ENCODE data around the gene CLHC1.
"Not testable (repeated sequence)": the region's sequence is repeated elsewhere in the genome, so short reads cannot be mapped to it uniquely, and the experiment has no call there.

CLHC1 gene

DNA sequence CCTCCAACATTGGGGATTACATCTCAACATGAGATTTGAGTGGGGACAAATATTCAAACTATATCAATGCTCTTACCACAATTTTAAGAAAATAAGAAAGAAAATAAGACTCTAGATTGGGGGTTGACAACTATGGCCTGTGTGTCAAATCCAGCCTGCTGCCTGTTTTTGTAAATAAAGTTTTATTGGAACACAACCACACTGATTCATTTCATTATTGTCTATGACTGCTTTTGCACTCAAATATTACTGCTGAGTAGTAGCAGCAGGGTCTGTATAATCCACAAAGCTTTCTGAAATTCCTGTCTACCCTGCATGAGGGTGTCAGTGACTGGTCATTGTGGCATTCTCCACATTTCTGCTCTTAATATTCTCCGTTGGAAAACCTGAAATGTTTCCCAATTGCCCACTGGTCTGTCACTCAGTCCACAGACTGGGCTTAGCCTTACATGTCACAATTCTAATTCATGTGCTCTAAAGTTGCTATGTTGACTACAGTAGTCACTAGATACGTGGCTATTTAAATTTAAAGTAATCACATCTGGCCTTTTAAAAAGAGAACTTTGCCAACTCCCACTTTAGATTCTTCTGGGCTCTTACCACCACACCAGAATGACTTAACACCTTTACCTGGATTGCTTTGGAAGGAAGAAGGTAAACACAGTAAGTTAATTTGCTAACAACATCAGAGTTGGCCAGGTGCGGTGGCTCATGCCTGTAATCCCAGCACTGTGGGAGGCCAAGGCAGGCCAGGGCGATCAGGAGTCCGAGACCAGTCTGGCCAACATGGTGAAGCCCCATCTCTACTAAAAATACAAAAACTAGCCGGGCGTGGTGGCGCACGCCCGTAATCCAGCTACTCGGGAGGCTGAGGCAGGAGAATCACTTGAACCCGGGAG, 86.9 kb downstream of the CLHC1 start:
- TF ChIP-seq PAX5 (IDR thresholded peaks at IDR 0.05; ENCODE audit: insufficient read depth, low read length, severe bottlenecking), result no peak
- TF ChIP-seq POLR2AphosphoS5 (IDR thresholded peaks at IDR 0.05; ENCODE audit: low read depth, low read length), result no peak
- no peak for TF ChIP-seq POLR2A (IDR thresholded peaks at IDR 0.05; ENCODE audit: low read depth, low read length)
- no peak for TF ChIP-seq POU2F2 (IDR thresholded peaks at IDR 0.05; ENCODE audit: low read depth, low read length)
- TF ChIP-seq TAF1 (IDR thresholded peaks at IDR 0.05; ENCODE audit: low read depth, low read length), result no peak
- no peak for TF ChIP-seq SPI1 (IDR thresholded peaks at IDR 0.05; ENCODE audit: low read depth, low read length)
- DNase-seq (ENCODE audit: insufficient read length, low spot score), result no peak
- FAIRE-seq, result no peak

DNA sequence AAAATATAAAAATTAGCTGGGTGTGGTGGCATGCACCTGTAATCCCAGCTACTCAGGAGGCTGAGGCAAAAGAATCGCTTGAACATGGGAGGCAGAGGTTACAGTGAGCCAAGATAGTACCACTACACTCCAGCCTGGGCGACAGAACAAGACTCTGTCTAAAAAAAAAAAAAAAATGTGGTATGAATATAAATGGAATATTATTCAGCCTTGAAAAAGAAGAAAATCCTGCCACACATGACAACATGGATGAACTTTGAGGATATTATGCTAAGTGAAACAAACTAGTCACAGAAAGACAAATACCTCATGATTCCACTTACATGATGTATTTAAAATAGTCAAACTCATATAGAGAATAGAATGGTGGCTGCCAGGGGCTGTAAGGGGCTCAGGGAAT, 88.4 kb downstream of the CLHC1 start:
- not testable (repeated sequence) for DNase-seq (ENCODE audit: insufficient read length, low spot score); FAIRE-seq

DNA sequence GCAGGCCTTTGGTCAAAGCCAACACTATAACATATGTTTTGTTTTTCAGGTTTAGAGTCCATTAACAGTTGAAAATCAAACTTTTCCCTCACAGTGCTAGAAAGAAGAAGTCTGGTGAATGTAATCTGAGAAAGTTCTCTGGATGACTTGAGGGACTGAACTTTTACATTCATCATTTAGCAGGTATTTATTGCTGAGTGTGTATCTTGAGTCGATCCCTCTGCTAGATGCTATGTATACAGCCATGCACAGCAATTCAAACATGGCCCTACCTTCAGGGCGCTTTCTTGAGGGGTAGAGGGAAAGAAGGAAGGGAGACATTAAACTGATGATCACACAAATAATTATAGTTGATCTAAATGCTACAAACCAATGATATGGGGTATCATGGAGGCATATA, 89.6 kb downstream of the CLHC1 start:
- DNase-seq (ENCODE audit: insufficient read length, low spot score) (no peak), FAIRE-seq (no peak)
- TF ChIP-seq POLR2A (IDR thresholded peaks at IDR 0.05; ENCODE audit: low read depth, low read length) (no peak), POU2F2 (IDR thresholded peaks at IDR 0.05; ENCODE audit: low read depth, low read length) (no peak), SPI1 (IDR thresholded peaks at IDR 0.05; ENCODE audit: low read depth, low read length) (no peak), POLR2AphosphoS5 (IDR thresholded peaks at IDR 0.05; ENCODE audit: low read depth, low read length) (no peak), PAX5 (IDR thresholded peaks at IDR 0.05; ENCODE audit: insufficient read depth, low read length, severe bottlenecking) (no peak), TAF1 (IDR thresholded peaks at IDR 0.05; ENCODE audit: low read depth, low read length) (no peak)

DNA sequence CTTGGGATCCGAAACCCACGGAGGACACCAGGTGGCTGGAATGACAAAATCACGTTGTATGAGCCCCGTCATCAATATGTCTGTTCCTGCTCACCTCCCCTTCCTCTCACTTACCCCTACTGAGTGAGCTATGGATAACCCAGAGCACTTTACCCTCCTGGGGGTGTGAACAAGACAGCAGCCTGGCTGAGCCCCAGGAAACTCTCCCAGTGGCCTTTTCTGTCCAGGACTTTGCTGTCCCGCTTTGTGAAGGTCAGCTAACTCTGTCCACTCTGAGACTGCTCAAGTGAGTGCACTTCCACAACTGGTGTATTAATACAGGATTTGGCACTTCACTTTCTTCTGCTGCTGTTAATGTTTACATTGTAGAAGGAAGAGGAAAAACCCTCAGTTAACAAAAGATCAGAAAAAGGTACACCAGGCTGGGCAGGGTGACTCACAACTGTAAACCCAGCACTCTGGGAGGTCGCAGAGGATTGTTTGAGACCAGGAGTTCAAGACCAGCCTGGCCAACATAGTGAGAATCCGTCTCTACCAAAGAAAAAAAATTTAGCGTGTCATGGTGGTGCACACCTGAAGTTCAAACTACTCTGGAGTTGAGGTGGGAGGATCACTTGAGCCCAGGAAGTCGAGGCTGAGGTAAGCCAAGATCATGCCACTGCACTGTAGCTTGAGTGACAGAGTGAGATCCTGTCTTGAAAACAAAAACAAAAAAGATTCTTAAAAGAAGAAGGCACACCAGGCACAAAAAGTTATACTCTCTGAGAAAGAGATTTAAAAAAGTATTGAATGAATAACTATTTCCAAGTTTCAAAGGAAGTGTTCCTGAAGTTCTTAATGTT, 90.3 kb downstream of the CLHC1 start:
- TF ChIP-seq TAF1 (IDR thresholded peaks at IDR 0.05; ENCODE audit: low read depth, low read length) (no peak), SPI1 (IDR thresholded peaks at IDR 0.05; ENCODE audit: low read depth, low read length) (no peak), POU2F2 (IDR thresholded peaks at IDR 0.05; ENCODE audit: low read depth, low read length) (no peak), POLR2AphosphoS5 (IDR thresholded peaks at IDR 0.05; ENCODE audit: low read depth, low read length) (no peak), POLR2A (IDR thresholded peaks at IDR 0.05; ENCODE audit: low read depth, low read length) (no peak)
- FAIRE-seq, result no peak
- DNase-seq (ENCODE audit: insufficient read length, low spot score), result no peak

DNA sequence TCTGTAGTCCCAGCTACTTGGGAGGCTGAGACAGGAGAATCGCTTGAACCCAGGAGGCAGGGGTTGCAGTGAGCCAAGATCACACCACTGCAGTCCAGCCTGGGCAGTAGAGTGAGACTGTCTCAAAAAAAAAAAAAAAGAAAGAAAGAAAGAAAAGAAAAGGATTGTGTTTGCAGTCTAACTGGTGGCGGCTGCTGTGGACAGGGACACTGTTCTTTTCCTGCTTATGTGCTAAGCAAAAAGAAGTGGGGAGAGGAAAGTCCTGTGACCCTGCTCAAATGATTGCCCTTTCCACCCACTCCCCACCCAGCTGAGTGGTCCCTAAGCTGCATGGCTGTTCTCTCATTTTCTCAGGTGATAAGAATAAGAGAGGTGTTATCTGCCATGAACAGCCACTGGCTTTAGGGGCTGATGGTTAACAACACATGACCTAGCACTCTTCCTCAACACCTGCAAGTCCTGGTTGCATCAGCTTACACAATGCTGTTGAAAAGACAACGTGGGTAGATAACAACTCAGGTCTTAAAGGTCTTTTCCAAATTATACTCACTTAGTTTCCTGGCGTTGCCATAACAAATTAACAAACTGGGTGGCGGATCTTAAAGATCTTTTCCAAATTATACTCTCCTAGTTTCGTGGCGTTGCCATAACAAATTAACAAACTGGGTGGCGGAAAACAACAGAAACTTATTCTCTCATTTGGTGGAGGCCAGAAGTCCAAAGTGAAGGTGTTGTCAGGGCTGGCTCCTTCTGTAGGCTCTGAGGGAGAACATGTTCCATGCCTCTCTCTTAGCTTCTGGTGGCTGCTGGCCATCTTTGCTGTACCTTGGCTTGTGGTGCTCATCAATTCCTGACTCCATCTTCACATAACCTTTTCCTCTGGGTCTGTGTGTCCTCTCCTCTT, 91.5 kb downstream of the CLHC1 start:
- FAIRE-seq (no peak), DNase-seq (ENCODE audit: insufficient read length, low spot score) (no peak)
- TF ChIP-seq SPI1 (IDR thresholded peaks at IDR 0.05; ENCODE audit: low read depth, low read length) (no peak), POU2F2 (IDR thresholded peaks at IDR 0.05; ENCODE audit: low read depth, low read length) (no peak), TAF1 (IDR thresholded peaks at IDR 0.05; ENCODE audit: low read depth, low read length) (no peak), POLR2AphosphoS5 (IDR thresholded peaks at IDR 0.05; ENCODE audit: low read depth, low read length) (no peak), POLR2A (IDR thresholded peaks at IDR 0.05; ENCODE audit: low read depth, low read length) (no peak), PAX5 (IDR thresholded peaks at IDR 0.05; ENCODE audit: insufficient read depth, low read length, severe bottlenecking) (no peak)

DNA sequence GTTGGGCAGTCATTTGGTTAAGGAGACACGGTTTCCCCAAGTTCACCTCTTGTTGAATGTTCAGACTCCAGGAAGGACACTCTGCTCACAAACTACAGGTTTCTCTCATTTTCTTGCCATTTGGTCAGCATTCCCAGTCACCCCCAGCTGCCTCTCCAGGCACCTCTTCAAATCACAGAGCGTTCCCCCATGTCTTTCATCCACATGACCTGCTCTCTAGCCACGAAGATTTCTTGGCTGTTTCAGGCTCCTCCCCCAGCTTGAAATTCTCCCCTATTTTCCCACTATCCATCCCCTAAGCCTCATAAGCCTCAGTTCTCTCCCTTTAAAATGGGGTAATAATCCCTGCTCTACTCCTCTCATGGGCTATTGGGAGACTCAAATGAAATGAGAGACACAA, 92.8 kb downstream of the CLHC1 start:
- no peak for FAIRE-seq
- no peak for DNase-seq (ENCODE audit: insufficient read length, low spot score)
- no peak for TF ChIP-seq POLR2A (IDR thresholded peaks at IDR 0.05; ENCODE audit: low read depth, low read length)
- TF ChIP-seq TAF1 (IDR thresholded peaks at IDR 0.05; ENCODE audit: low read depth, low read length), result no peak
- TF ChIP-seq POU2F2 (IDR thresholded peaks at IDR 0.05; ENCODE audit: low read depth, low read length), result no peak
- TF ChIP-seq SPI1 (IDR thresholded peaks at IDR 0.05; ENCODE audit: low read depth, low read length), result no peak
- no peak for TF ChIP-seq PAX5 (IDR thresholded peaks at IDR 0.05; ENCODE audit: insufficient read depth, low read length, severe bottlenecking)
- TF ChIP-seq POLR2AphosphoS5 (IDR thresholded peaks at IDR 0.05; ENCODE audit: low read depth, low read length), result no peak

DNA sequence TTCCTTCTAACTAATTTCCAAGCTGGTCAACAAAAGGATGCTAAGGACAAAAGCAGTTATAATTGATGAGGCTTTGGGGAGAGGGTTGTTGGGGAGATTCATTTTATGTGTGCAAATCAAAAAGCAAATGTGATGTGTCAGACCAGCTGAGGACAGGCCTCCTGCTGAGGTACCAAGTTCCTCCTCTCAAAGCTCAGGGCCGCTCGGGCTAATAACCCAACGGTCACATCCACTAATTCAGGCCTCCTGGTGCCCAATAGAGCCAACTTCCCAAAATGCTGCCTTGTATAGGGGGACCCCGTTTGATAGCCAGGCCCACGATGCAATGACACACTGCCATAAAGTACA, 93.2 kb downstream of the CLHC1 start:
- TF ChIP-seq POU2F2 (IDR thresholded peaks at IDR 0.05; ENCODE audit: low read depth, low read length), result no peak
- TF ChIP-seq TAF1 (IDR thresholded peaks at IDR 0.05; ENCODE audit: low read depth, low read length), result no peak
- TF ChIP-seq POLR2A (IDR thresholded peaks at IDR 0.05; ENCODE audit: low read depth, low read length), result no peak
- TF ChIP-seq POLR2AphosphoS5 (IDR thresholded peaks at IDR 0.05; ENCODE audit: low read depth, low read length), result no peak
- TF ChIP-seq SPI1 (IDR thresholded peaks at IDR 0.05; ENCODE audit: low read depth, low read length), result no peak
- DNase-seq (ENCODE audit: insufficient read length, low spot score) (no peak), FAIRE-seq (no peak)

DNA sequence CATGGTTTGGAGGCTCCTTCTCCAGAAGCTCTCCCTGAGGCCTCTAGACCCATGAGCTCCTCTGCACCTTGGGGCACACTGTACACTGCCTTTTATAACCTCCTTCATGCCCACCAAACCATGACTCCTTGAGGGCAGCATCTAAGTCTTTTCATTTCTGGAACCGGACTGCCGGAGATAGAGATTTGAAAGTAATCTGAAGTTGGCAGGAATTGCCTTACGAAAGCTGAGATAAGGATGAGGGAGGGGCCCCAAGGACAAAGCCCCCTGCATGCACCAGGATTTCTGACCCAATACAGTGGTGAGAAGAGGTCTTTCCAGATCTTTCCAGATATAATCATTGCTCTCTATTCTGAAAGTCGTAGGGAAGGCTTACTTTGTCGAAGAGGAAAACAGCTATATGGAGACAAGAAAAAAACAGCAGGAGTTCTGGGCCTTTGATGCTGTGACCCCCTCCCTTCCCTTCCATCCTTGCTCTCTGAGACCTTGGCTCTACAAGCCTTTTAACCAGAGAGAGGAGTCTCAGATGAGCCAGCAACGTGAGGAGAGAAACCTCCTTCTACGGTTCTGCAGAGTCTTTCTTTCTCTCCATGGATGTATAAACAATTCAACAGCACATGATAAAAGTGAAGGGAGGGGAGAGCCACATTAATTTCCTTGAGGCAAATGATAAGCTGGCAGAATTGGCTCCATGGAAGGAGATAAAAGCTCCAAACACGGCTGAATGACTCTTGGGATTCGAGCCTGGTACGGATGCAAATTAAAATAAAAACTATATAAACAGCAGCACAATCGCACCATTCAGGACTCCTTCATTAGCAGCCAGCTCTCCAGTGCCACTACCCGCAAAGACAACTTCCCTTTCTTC, 93.8 kb downstream of the CLHC1 start:
- DNase-seq (ENCODE audit: insufficient read length, low spot score), result no peak
- TF ChIP-seq SPI1 (IDR thresholded peaks at IDR 0.05; ENCODE audit: low read depth, low read length) (no peak), TAF1 (IDR thresholded peaks at IDR 0.05; ENCODE audit: low read depth, low read length) (no peak), POLR2A (IDR thresholded peaks at IDR 0.05; ENCODE audit: low read depth, low read length) (no peak), PAX5 (IDR thresholded peaks at IDR 0.05; ENCODE audit: insufficient read depth, low read length, severe bottlenecking) (no peak), POLR2AphosphoS5 (IDR thresholded peaks at IDR 0.05; ENCODE audit: low read depth, low read length) (no peak), POU2F2 (IDR thresholded peaks at IDR 0.05; ENCODE audit: low read depth, low read length) (no peak)
- no peak for FAIRE-seq

Data from GM12891 (cell line).